Large intestine (tissue), 3 donors: ENCODE data around the gene GRIP2. TPM values are rescaled to one million over a fixed set of nuclear protein-coding genes. Genes with fewer than 3 reads are reported as not detected.

Source experiments
- DNase-seq, 2 donors: peaks; one replicate each; pipeline versions ENCODE4 v3.0.0 to v3.0.0-alpha.2; 2013
- H3K27ac ChIP-seq: one replicate; pipeline ENCODE4 v1.5.1; 2013; ENCODE audit warnings: low read length
- H3K27me3 ChIP-seq: 2 replicates; pipeline ENCODE4 v1.6.1; 2013; ENCODE audit warnings: low read length; ENCODE audit not compliant: control insufficient read depth, insufficient read depth
- H3K36me3 ChIP-seq: 2 replicates; pipeline ENCODE4 v1.6.1; 2013; ENCODE audit warnings: low read length; ENCODE audit not compliant: control insufficient read depth, insufficient read depth
- H3K4me1 ChIP-seq: one replicate; pipeline ENCODE4 v1.6.1; 2013; ENCODE audit warnings: low read length; ENCODE audit not compliant: control insufficient read depth, insufficient read depth
- H3K4me3 ChIP-seq: one replicate; pipeline ENCODE4 v1.5.1; 2013; ENCODE audit warnings: low read length
- H3K9me3 ChIP-seq: one replicate; pipeline ENCODE4 v1.6.1; 2013; ENCODE audit warnings: mild to moderate bottlenecking, low read depth, low read length, moderate library complexity; ENCODE audit not compliant: control insufficient read depth
- WGBS: methylation state at CpG from one replicate; pipeline ENCODE4 v1.1.5; 2013; ENCODE audit warnings: low lambda C conversion rate; ENCODE audit not compliant: insufficient coverage; 5-methylcytosine and 5-hydroxymethylcytosine counted together
- polyA plus RNA-seq: library from polyadenylated mRNA; unstranded; fragments of 120-200 nt; gene quantifications from one replicate; pipeline ENCODE4 v1.2.1, GENCODE V29; 2013

Gene GRIP2
- polyA plus RNA-seq, 1 donor = 1.1 TPM

- Histone ChIP-seq H3K4me1 (no peaks in the 10 kb centered on the region), H3K4me3 (no peak overlapping the region), H3K36me3 (peaks cover 3% of the 10 kb centered on the region), H3K27ac (no peak overlapping the region), H3K9me3 (no peaks in the 10 kb centered on the region), H3K27me3 (no peaks in the 10 kb centered on the region)
- no peak for DNase-seq
- no CpG with 5 or more reads among the region's 5 CpGs for WGBS
Measured at GRCh38 chr3:14494973-14495300, 45.2 kb downstream of the GRIP2 start.

GRCh38 chr3:14494279-14494972 is 45.7 kb downstream of the GRIP2 start:
- no peak for DNase-seq
- Histone ChIP-seq H3K27me3 (no peaks in the 10 kb centered on the region), H3K27ac (no peak overlapping the region), H3K4me1 (no peaks in the 10 kb centered on the region), H3K9me3 (no peaks in the 10 kb centered on the region), H3K4me3 (no peak overlapping the region), H3K36me3 (peaks cover 8% of the 10 kb centered on the region)
- no CpG with 5 or more reads among the region's 17 CpGs for WGBS

- H3K36me3 ChIP-seq = peaks cover 14% of the 10 kb centered on the region
- WGBS = no CpG with 5 or more reads among the region's 31 CpGs
- no peaks in the 10 kb centered on the region for H3K27me3 ChIP-seq
- H3K4me3 ChIP-seq = no peak overlapping the region
- no peak overlapping the region for H3K27ac ChIP-seq
- H3K9me3 ChIP-seq = no peaks in the 10 kb centered on the region
- no peaks in the 10 kb centered on the region for H3K4me1 ChIP-seq
- no peak for DNase-seq
Measured at GRCh38 chr3:14492948-14493881, 46.9 kb downstream of the GRIP2 start.

GRCh38 chr3:14491396-14492190 is 48.5 kb downstream of the GRIP2 start:
- 100% methylated on average over 1 of the region's 17 CpGs for WGBS
- no peaks in the 10 kb centered on the region for H3K4me1 ChIP-seq
- no peak for DNase-seq
- peaks cover 20% of the 10 kb centered on the region for H3K36me3 ChIP-seq
- no peak overlapping the region for H3K27ac ChIP-seq
- H3K4me3 ChIP-seq = no peak overlapping the region
- no peaks in the 10 kb centered on the region for H3K9me3 ChIP-seq
- H3K27me3 ChIP-seq = no peaks in the 10 kb centered on the region

GRCh38 chr3:14490831-14491230 is 49.3 kb downstream of the GRIP2 start:
- Histone ChIP-seq H3K27ac (no peak overlapping the region), H3K9me3 (no peaks in the 10 kb centered on the region), H3K4me3 (no peak overlapping the region), H3K36me3 (peaks cover 26% of the 10 kb centered on the region), H3K4me1 (no peaks in the 10 kb centered on the region), H3K27me3 (no peaks in the 10 kb centered on the region)
- WGBS = no CpG with 5 or more reads among the region's 2 CpGs
- DNase-seq = no peak

GRCh38 chr3:14490255-14490654 is 49.9 kb downstream of the GRIP2 start:
- Histone ChIP-seq H3K4me3 (no peak overlapping the region), H3K4me1 (no peaks in the 10 kb centered on the region), H3K27me3 (no peaks in the 10 kb centered on the region), H3K36me3 (peaks cover 30% of the 10 kb centered on the region), H3K9me3 (no peaks in the 10 kb centered on the region), H3K27ac (no peak overlapping the region)
- 80% methylated on average over 1 of the region's 4 CpGs for WGBS
- no peak for DNase-seq

- Histone ChIP-seq H3K4me3 (no peak overlapping the region), H3K36me3 (peaks cover 34% of the 10 kb centered on the region), H3K27ac (no peak overlapping the region), H3K4me1 (no peaks in the 10 kb centered on the region), H3K27me3 (no peaks in the 10 kb centered on the region), H3K9me3 (no peaks in the 10 kb centered on the region)
- no peak for DNase-seq
- WGBS = no CpG with 5 or more reads among the region's 7 CpGs
Measured at GRCh38 chr3:14489641-14490040, 50.5 kb downstream of the GRIP2 start.

GRCh38 chr3:14488286-14489041 is 51.7 kb downstream of the GRIP2 start:
- Histone ChIP-seq H3K27me3 (no peaks in the 10 kb centered on the region), H3K4me1 (no peaks in the 10 kb centered on the region), H3K9me3 (no peaks in the 10 kb centered on the region), H3K36me3 (peaks cover 44% of the 10 kb centered on the region), H3K27ac (no peak overlapping the region), H3K4me3 (no peak overlapping the region)
- WGBS = 65% methylated on average over 2 of the region's 7 CpGs
- DNase-seq = no peak

- Histone ChIP-seq H3K27ac (no peak overlapping the region), H3K36me3 (peaks cover 50% of the 10 kb centered on the region), H3K9me3 (no peaks in the 10 kb centered on the region), H3K4me1 (no peaks in the 10 kb centered on the region), H3K27me3 (no peaks in the 10 kb centered on the region), H3K4me3 (no peak overlapping the region)
- WGBS = no CpG with 5 or more reads among the region's 7 CpGs
- no peak for DNase-seq
Measured at GRCh38 chr3:14487821-14488220, 52.3 kb downstream of the GRIP2 start.

- no peaks in the 10 kb centered on the region for H3K4me1 ChIP-seq
- DNase-seq = no peak
- peaks cover 57% of the 10 kb centered on the region for H3K36me3 ChIP-seq
- H3K27ac ChIP-seq = no peak overlapping the region
- H3K27me3 ChIP-seq = no peaks in the 10 kb centered on the region
- WGBS = 100% methylated on average over 1 of the region's 8 CpGs
- H3K4me3 ChIP-seq = no peak overlapping the region
- no peaks in the 10 kb centered on the region for H3K9me3 ChIP-seq
Measured at GRCh38 chr3:14487086-14487485, 53.1 kb downstream of the GRIP2 start.
